PC-3 (cell line): ENCODE data around the gene TPCN2.

Experiments used
- EZH2 ChIP-seq: fragments of 300-600 bp; sonication (generic); IDR thresholded peaks from one replicate; pipeline ENCODE4 v1.6.1; 2017; ENCODE audit warnings: antibody characterized with exemption, mild to moderate bottlenecking, low read length; ENCODE audit not compliant: unreplicated experiment
- TF ChIP-seq, protein P1 (sequence below): fragments of 300-600 bp; sonication (generic); conservative IDR thresholded peaks from 2 replicates; pipeline ENCODE4 v1.5.1; 2017; ENCODE audit warnings: antibody characterized with exemption, low read depth, mild to moderate bottlenecking, low read length

DNA sequence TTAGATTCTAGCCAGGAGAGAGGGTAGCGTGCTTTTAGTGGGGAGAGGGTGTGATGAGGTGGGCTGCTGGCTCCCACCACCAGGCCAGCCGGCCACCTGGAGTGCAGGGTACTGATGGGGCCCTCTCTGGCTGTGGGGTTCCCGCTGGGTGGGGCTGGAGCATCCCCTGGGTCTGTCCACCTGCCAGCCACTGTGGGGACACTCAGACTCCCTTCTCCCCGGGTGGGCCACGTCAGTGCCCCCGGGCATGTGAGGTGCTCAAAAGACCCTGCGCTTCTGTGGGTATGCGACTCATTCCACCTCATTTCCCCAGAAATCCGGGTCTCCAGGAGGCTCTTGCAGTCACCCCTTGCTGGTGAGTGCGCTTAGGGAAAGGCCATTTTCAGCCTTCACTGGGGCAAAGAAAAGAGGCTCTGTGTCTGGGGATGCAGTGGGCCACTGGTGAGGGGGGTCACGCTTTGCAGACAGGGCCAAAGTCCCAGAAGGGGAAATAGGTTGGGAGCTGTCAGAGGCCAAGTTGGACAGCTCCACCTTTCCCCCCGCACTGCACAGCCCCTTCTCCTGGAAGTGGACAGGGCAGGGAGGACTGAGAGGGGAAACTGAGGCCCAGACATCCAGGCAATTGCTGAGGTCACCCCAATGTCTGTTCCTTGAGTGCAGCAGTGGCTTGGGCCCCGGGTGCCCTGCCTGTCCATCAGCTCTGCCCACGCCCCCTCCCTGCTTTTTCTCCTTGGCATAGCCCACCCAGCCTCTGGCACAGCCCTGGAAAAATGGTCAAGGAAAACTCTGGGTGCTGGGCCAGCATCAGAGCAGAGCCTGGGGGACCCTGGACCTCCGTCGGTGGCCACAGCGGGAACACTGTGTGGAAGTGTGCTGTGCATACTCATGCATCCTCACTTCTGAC, 53.3 kb downstream of the TPCN2 start:
- TF ChIP-seq, protein P1, sequence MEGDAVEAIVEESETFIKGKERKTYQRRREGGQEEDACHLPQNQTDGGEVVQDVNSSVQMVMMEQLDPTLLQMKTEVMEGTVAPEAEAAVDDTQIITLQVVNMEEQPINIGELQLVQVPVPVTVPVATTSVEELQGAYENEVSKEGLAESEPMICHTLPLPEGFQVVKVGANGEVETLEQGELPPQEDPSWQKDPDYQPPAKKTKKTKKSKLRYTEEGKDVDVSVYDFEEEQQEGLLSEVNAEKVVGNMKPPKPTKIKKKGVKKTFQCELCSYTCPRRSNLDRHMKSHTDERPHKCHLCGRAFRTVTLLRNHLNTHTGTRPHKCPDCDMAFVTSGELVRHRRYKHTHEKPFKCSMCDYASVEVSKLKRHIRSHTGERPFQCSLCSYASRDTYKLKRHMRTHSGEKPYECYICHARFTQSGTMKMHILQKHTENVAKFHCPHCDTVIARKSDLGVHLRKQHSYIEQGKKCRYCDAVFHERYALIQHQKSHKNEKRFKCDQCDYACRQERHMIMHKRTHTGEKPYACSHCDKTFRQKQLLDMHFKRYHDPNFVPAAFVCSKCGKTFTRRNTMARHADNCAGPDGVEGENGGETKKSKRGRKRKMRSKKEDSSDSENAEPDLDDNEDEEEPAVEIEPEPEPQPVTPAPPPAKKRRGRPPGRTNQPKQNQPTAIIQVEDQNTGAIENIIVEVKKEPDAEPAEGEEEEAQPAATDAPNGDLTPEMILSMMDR, result no peak
- no peak for TF ChIP-seq EZH2
